Neural crest cell (in vitro differentiated cells): Measurements from ENCODE around the gene GJA5. TPM values are rescaled to one million over a fixed set of nuclear protein-coding genes. Genes with fewer than 3 reads are reported as not detected.
"Not testable (repeated sequence)": the region's sequence is repeated elsewhere in the genome, so short reads cannot be mapped to it uniquely, and the experiment has no call there.

Source experiments
- DNase-seq: peaks from one replicate; pipeline ENCODE4 v3.0.0; 2021; ENCODE audit warnings: low read depth, mixed read lengths, low spot score
- H3K27ac Mint-ChIP-seq: one replicate; pipeline ENCODE4 v1.8.0; 2021; ENCODE audit warnings: mild to moderate bottlenecking, mixed read lengths; ENCODE audit not compliant: unreplicated experiment
- H3K27me3 Mint-ChIP-seq: 2 replicates; pipeline ENCODE4 v1.8.0; 2021; ENCODE audit warnings: low read depth, mild to moderate bottlenecking, mixed read lengths
- H3K36me3 Mint-ChIP-seq: 2 replicates; pipeline ENCODE4 v1.8.0; 2021; ENCODE audit warnings: low read depth, mild to moderate bottlenecking, mixed read lengths
- H3K4me1 Mint-ChIP-seq: 2 replicates; pipeline ENCODE4 v1.8.0; 2021; ENCODE audit warnings: mixed read lengths
- H3K4me3 Mint-ChIP-seq: one replicate; pipeline ENCODE4 v1.8.0; 2021; ENCODE audit warnings: mild to moderate bottlenecking, mixed read lengths
- H3K9me3 Mint-ChIP-seq: 2 replicates; pipeline ENCODE4 v1.8.0; 2021; ENCODE audit warnings: mixed read lengths
- CTCF ChIP-seq: fragments of 200-600 bp; sonication (generic); conservative IDR thresholded peaks from 2 replicates; pipeline ENCODE4 v1.5.0; 2021; ENCODE audit warnings: antibody characterized with exemption, mild to moderate bottlenecking
- total RNA-seq: library from RNA; stranded (reverse); gene quantifications from 2 replicates; pipeline ENCODE4 v1.2.1, GENCODE V29; 2021

Gene GJA5
- total RNA-seq, 1 donor from 2014 or later, result 1.2 TPM

- Mint-ChIP-seq H3K9me3 (no peaks in the 10 kb centered on the region), H3K4me1 (no peaks in the 10 kb centered on the region), H3K27ac (no peak overlapping the region), H3K36me3 (no peaks in the 10 kb centered on the region), H3K4me3 (no peak overlapping the region), H3K27me3 (no peaks in the 10 kb centered on the region)
- no peak for DNase-seq
- no peak for TF ChIP-seq CTCF
Observed at GRCh38 chr1:147740391-147740790, 20.0 kb downstream of the GJA5 start.

GRCh38 chr1:147738739-147739476, 21.5 kb downstream of the GJA5 start:
- Mint-ChIP-seq H3K4me3 (no peak overlapping the region), H3K9me3 (no peaks in the 10 kb centered on the region), H3K27me3 (no peaks in the 10 kb centered on the region), H3K36me3 (no peaks in the 10 kb centered on the region), H3K27ac (no peak overlapping the region), H3K4me1 (no peaks in the 10 kb centered on the region)
- TF ChIP-seq CTCF, result no peak
- no peak for DNase-seq

GRCh38 chr1:147738129-147738528, 22.3 kb downstream of the GJA5 start:
- DNase-seq, result no peak
- Mint-ChIP-seq H3K36me3 (no peaks in the 10 kb centered on the region), H3K4me1 (no peaks in the 10 kb centered on the region), H3K27ac (no peak overlapping the region), H3K9me3 (no peaks in the 10 kb centered on the region), H3K27me3 (no peaks in the 10 kb centered on the region), H3K4me3 (no peak overlapping the region)
- no peak for TF ChIP-seq CTCF

- no peaks in the 10 kb centered on the region for H3K9me3 Mint-ChIP-seq
- TF ChIP-seq CTCF, result no peak
- DNase-seq, result no peak
- H3K4me1 Mint-ChIP-seq, result no peaks in the 10 kb centered on the region
- H3K36me3 Mint-ChIP-seq, result no peaks in the 10 kb centered on the region
- no peak overlapping the region for H3K27ac Mint-ChIP-seq
- H3K4me3 Mint-ChIP-seq, result no peak overlapping the region
- H3K27me3 Mint-ChIP-seq, result no peaks in the 10 kb centered on the region
Observed at GRCh38 chr1:147736883-147737282, 23.5 kb downstream of the GJA5 start.

- no peak for TF ChIP-seq CTCF
- no peaks in the 10 kb centered on the region for H3K27me3 Mint-ChIP-seq
- DNase-seq, result no peak
- no peak overlapping the region for H3K4me3 Mint-ChIP-seq
- no peaks in the 10 kb centered on the region for H3K36me3 Mint-ChIP-seq
- H3K9me3 Mint-ChIP-seq, result peaks cover 6% of the 10 kb centered on the region
- no peak overlapping the region for H3K27ac Mint-ChIP-seq
- no peaks in the 10 kb centered on the region for H3K4me1 Mint-ChIP-seq
Observed at GRCh38 chr1:147735423-147735822, 25.0 kb downstream of the GJA5 start.

- H3K4me3 Mint-ChIP-seq, H3K27me3 Mint-ChIP-seq, H3K4me1 Mint-ChIP-seq, DNase-seq, H3K36me3 Mint-ChIP-seq, H3K27ac Mint-ChIP-seq, H3K9me3 Mint-ChIP-seq: not testable (repeated sequence)
Observed at GRCh38 chr1:147734291-147734841, 26.0 kb downstream of the GJA5 start.
